GM18520 (cell line): Measurements from ENCODE around the gene COL16A1.
"Not testable (repeated sequence)": the region's sequence is repeated elsewhere in the genome, so short reads cannot be mapped to it uniquely, and the experiment has no call there.

Experiments
- ATAC-seq: cut with Tn5 transposase; IDR thresholded peaks from one replicate; pipeline ENCODE4 v1.9.1; 2021; ENCODE audit not compliant: unreplicated experiment

COL16A1 gene

DNA sequence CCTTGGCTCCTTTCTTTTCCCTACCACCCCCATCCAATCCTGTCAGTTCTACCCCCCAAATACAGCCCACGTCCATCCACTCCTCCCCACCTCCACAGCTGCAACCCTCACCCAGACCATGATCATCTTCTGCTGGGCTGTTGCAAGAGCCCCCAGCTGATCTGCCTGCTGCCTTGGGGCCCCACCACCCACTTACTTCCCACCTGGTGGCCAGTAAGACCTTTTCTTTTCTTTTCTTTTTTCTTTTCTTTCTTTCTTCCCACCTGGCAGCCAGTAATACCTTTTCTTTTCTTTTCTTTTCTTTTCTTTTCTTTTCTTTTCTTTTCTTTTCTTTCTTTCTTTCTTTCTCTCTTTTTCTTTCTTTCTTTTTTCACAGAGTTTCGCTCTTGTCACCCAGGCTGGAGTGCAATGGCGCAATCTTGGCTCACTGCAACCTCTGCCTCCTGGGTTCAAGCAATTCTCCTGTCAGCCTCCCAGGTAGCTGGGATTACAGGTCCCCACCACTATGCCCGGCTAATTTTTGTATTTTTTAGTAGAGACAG, 3.3 kb upstream of the COL16A1 start:
- ATAC-seq, result not testable (repeated sequence)

DNA sequence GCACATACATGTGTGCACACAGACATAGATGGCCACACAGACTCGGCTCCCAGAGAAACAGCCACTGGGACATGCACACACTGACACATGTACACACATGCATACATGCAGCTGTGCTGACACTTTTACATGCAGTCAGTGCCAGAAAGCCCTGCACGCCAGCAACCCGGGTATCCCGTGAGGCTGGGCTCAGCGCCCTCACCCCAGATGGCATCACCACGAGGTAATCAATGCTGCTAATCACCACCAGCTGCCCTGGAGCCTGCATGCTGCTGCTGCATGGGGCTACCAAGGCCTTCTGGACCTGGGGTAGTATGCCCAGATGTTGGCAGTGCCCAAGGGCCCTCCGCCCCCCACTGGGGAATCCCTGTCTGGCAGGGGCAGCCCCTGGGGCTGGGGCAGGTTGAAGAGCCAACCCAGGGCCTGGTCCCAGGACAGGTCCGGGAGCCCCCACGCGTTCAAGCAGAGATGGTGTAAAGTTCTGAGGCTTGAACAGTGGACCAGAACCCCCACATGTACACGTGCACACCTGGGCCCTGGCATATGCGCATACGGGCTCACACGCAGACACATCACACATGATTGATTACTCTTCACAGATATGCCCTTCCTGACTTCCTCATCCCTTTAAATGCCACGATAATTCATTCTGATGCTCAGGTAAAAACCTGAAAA, 2.7 kb upstream of the COL16A1 start:
- ATAC-seq, result no peak

DNA sequence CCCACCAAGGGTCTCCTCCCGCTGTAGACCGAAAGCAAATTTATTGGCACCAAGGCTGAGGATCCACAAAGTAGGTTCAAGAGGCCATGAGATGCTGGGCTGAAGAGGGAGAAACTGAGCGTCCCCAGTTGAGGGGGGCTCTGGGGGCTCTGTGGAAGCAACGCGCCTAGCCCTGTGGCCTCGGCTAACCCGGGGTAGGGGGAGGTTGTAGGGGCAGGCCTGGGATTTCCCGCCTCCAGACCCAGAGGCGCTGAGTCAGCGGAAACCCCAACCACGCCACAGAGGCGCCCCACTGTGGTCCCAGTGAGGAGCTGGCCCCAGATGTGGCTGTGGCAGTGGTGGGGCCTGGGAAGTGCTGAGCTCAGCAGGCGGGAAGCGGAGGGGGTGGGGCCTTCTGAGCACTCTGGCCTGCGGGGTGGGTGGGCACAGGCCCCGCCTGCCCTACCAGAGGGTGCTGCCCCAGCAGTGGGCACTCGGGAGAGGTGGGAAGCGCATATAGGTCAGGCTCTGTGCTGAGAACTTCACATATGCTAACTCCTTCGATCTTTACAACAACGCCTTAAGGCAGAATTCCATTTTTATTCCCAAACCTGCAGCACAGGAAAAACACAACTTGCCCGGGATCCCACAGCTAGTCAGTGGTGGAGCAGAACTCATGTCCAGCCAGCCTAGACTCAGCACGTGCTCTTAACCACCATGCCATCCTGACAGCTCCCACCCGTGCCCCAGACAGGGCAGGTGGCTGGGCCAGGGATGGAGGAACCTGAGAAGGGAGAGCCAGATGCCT, 1.5 kb upstream of the COL16A1 start:
- ATAC-seq, result no peak

DNA sequence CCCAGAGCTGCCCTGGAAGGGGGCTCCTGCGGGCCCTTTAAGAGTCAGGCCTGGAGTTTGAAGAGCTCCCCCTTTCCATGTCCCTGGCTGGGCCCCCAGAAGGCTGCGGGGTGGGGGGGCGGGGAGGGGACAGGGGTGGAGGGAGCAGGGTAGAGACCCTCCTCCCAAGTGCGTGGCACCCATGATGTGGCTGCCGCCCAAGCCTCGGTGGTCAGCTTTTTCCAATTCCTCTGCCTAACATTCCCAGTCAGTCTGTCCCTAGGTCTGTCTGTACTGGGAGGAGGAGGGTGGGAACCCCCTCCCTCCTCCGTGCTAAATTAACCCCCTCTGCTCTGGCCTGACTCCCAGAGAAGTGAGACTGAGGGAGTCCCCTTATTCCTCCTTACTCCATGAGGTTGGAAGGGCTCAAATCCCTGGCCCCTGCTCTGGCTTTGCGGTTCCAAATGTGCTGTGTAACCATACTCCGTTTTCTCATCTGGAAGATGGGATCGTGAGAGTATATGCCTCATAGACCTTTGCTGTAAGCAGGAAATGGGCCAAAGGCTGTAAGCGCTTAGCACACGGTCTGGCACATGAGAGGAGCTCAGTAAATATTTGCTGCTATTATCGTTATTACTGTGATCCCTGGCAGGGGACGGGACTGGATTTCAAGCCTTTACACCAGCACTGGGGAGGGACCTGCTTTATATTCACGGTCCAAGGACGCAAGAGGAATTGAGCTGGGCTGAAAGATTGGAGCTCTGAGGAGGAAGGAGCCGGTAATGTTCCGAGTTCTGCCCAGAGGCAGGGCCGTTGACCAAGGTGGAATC, 658 bp upstream of the COL16A1 start:
- ATAC-seq, result no peak

DNA sequence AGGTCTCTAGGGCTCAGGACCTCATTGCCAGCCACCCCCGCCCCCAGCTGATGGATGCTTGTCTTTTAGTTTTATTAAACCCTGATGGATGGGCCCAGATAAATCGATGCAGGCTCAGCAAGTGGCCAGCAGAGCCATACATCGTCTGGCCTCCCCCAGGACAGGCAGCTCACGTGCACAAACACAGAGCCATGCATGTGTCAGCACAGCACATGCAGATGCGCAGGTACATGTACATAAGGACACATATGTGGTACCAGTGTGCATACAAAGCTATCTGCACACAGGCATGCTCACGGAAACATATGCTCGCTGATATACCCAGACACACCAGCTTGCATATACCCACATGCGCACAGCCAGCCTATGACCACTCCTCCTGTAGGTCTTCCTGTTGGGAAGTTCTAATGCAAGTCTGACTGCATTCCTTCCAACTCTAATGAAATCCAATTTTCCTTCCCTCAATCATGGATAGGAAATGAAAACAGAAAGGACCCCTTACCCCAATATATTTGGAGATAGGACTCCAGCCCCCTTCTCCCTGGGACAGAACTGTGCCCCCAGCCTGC, 897 bp downstream of the COL16A1 start:
- ATAC-seq, result no peak

DNA sequence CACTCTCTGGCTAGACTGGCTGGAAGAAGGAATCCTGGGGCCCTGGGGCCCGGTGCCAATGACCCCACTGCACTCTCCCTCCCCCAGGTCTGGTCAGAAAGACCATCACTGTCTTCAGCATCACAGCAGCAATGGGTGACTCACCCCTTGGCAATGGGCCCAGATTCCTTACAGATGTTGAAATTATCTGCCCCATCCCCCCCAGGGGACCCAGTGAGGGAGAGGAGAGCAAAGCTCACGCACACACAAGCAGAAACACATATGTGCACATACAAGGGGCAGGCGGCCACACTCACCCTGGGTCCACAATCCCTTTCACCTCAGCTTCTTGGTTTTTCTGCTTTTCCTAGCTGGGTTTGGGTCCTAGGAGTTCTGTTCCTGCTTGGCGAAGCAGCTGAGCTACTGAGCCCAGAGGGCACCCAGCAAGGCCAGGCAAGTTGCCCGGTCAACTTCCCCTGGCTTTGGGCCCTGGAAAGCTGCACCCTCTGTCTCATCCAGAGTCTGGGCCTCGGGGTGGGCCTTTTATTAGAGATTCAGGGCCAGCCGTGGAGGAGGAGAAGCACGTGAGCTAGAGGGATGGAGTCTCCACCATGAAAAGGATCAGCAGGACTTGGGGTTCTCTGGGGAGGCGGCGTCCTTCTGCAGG, 2.6 kb downstream of the COL16A1 start:
- ATAC-seq, result no peak

DNA sequence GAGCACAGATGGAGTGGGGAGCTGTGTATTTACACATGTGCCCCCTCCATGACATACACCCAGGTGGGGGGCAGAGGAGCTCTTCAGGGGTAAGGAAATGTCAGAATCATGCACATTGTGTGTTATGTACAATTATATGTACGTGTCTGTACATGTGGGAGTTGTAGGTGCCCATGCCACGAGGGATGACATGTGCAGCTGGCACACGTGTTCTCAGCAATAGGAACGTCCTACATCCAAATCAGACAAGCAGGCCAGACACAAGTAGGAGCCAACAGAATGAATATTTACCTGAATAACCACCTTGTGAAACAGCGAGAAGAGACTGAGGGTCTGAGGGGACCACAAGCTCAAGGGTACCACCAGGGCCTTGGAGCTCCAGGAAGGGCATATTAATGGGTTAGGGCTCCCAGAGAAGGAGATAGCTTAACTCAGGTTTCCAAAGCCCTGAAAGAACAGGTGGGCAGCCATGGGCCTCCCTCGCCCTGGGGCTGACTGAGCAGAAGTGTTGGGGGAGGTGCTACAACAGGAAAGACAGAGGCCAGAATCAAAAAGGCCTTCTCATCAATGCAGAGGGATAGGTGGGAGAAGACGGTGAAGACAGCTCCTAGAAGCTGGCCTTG, 3.2 kb downstream of the COL16A1 start:
- no peak for ATAC-seq

DNA sequence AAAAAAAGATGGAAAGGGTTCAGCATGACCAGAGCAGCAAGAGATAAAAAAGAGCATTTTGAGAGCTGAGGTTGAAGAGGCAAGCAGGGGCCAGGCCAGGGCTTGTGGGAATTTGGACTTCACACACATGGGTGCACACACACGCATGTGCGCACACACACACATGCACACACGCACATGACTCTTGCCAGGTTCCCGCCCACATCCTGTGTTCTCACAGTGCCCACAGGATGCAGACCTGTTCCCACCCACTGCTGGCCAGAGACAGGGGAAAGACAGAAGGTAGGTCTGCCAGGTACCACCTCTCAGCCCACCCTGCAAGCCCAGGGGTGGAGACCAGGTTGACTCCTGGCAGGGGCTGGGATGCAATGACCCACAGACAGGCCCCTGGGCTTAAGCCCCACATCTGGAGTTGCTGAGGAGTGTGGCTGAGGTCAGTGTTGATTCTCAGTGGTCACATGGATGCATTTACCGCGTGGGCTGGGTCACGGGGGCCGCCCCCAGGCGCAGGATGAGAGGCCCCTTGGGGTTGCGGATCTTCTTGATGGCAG, 4.4 kb downstream of the COL16A1 start:
- ATAC-seq, result no peak

DNA sequence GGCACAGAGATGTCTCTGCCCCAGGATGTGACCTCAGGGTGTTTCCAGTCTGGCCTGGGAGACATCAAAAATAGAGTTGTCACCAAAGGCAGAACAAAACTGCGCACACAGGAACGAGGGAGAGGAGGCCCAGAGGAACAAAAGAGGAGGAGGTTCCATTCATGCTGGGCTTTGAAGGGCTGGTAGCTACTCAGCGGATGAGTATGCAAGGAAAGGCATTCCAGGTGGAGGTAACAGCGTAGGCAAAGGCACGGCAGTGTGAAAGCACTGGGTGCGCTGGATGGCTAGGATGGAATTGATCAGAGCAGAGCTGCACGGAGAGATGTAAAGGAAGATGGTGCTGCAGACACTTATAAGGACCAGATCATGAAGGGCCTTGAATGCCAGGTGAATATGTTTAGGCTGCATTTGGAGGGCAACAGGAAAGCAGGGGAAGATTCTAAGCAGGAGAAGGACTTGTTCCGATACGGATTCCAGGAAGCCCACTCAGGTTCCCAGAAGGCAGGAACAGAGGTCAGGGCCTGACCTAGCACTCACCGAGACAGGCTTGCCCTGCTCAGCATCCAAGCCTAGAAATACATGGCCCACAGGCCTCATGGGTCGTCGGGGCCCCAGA, 6.3 kb downstream of the COL16A1 start:
- ATAC-seq, result no peak

DNA sequence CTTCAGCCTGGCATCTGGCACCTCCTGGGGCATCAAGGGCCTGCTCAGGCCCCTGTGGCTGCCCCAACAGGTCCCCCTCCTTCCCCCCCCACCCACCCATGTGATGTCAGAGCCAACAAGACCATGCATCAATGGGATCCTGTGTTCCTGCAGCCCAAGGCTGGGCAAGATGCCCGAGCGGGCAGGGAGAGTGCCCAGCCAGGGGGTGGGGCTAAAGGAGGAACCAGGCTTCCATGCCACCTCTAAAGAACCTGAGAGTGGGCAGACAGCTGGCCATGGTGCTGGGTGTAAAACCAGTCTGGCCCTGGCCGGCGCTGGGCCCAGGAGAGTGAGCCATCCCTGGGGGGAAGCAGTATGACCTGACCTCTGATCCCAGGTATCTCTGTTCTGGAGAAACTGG, 7.6 kb downstream of the COL16A1 start:
- no peak for ATAC-seq

DNA sequence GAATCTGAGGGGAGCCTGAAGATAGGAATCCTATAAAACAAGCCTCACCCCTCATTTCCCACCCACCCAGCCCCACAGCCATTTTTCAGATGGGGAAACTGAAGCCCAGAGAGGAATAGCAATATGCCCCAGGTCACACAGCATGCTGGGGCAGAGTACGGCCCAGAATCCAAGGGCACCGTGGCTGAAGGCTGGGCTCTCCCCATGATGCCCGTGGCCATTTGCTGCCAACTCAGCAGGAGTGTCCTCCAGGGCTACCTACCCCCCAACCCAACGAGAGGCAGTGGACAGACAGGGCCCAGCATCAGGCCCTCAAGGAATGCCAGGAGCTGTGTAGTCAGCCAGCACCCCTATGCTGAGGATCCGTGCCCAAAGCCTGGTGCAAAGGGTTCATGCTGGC, 8.5 kb downstream of the COL16A1 start:
- ATAC-seq, result no peak

DNA sequence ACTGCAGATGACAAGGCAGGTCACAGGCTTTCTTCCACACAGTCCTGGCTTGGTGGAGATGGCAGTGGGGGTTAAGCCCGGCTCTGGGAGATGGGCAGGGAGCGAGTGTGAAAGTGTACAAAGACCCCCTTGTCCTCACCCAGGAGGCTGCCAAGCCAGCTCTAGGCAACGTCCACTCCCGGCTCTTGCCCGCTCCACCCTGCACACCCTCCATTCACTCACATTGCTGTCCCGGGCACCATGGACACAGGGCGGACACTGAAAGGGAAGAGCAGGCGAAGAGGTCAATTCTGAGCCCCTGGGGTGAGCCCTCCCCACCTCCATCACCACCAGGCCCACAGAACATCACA, 8.9 kb downstream of the COL16A1 start:
- ATAC-seq, result no peak

DNA sequence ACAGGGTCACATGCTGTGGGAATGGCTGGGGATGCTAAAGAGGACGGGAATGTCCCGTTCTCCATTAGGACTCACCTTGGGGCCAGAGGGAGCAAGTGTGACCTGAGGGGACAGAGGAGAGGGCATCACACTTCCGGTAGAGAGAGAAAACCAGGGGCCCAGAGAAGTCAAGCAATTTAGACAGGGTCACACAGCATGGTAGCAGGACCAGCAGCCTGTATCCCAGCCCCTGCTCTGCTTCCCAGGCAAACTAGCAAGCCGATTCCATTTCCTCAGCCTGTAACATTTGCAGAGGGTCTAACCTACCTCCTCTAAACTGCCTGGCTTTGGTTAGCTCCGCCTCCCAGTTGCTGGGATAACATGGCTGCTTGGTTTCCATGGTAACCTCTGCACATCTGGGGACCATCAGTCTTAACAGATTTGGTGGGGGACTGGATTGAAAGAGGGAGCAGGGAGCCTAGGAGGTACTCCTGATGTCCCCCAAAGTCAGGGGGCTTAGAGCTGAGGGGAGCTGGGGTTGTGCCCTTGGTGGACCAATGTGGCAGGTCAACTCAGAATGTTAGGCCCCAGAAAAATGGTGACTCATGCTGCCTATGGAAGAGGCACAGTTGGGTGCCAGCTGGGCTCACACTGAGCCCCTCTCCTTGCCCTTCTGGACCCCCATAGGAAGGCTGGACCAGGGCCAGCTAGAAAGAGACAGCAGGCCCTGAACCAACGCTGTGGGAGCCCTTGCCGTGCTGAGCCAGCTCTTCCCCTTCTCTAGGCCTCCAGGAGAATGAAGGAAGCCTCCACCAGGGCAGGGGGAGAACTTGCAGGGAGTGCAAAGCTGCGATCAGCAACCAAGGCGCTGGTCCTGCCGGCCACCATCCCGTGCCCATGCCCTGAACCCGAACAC, 9.5 kb downstream of the COL16A1 start:
- ATAC-seq, result no peak

DNA sequence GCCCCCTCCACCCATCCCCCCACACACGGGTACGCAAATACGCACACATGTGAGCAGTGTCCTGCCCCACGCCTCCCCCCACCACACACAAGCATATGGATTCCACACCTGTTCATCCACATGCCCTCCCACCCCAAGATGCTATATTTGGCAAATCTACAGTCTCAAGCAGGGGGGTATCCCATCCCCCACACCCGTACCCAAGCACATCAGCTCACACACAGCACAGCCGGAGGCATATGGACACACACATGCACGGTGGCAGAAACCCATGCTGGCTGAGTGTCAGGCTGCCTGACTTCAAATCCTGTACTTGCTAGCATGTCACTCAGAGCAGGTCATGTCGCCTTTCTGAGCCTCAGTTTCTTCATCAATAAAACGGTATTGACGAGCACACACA, 10.6 kb downstream of the COL16A1 start:
- ATAC-seq, result no peak

DNA sequence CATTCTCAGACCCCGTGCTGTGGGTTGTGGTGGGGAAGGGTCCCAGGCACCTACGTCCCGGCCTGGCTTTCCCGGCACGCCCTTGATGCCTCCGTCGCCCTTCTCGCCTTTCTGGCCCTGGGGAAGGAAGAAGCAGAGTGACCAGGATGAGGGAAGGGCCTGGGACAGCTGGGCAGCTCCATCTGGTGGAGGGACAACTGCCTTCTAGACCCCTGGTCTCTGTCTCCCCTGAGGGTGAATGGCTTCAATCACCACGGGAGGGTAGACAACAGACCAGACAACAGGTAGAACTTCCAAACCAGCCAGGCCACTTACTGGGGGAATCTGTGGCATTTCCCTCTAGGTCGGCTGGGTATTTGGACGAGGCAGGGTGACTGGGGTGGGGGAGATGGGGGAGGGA, 11.9 kb downstream of the COL16A1 start:
- ATAC-seq, result no peak

DNA sequence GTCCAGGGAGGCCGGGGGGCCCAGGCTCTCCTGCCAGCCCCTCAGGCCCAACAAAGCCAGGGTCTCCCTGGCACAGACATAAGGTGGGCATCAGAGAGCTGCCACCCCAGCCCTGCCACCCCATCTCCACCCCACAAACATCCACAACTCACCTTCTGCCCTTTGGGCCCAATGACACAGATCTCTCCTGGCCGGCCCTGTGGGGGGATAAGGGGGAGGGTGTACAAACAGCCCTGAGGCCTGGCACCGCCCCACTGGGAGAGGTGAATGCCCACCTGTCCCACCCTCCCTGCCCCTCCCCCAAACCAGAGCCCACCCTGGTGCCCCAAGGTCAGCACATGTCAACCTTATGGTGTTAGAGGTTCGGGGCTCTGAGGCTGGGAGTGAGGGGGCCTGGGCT, 12.4 kb downstream of the COL16A1 start:
- ATAC-seq, result no peak

DNA sequence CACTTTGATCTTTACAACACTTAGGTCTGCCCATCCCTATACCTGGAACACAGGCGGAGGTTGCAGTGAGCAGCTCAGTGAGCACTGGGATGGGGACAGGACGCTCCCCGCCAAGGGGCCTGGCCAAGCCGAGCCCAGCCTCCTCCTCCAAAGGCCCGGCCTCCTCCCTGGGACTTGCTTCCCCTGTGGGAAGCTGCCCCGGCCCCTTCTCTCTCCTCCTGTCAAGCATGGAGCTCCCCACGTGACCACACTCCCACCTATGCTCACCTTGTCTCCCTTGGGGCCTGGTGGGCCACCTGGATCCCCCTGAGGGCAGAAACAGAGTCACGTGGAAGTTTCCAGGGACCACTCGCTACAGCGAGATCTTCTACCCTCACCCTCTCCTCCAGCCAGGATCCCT, 12.9 kb downstream of the COL16A1 start:
- ATAC-seq, result no peak

DNA sequence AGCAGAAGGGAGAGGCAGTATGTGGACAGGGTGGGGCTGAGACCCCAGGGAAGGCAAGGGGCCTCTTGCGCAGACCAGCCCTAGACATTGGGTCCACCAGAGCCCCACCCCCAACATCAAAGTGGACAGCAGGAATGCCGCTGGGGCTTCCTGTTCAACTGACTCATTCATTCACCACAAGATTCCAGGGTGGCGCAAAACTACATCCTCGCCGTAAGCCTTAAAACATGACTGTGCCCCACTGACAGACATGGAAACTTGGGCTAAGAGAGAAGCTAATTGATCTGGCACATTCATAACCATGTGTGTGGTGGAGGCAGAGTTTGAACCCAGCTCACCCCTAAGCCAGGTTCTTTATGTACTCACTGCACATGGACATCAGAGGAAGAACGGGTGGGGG, 14.0 kb downstream of the COL16A1 start:
- ATAC-seq, result no peak

DNA sequence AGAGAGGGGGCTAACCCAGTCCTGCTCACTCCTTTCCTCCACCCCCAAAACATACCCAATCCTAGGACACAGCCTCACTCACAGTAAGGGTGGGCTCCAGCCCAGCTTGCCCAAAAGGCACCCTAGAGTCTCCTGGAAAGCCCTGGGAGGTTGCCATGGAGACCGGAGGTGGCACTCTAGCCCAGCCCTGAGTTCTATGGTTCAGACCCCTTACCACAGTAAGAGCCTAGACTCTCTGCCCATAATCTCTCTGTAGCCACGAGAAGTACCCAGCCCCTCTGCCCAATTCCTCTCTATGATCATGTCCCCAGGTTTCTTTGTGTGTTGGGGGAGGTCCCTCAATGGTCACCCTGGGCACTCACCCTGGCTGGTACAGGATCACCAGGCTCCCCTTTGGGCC, 14.4 kb downstream of the COL16A1 start:
- no peak for ATAC-seq
